HCT116 (cell line): ENCODE measurements around the gene BMP7. TPM values are rescaled to one million over a fixed set of nuclear protein-coding genes. Genes with fewer than 3 reads are reported as not detected.

Experiments used
- ATAC-seq: fragments of 200-7000 bp; cut with Tn5 transposase; 2 replicates; pipeline ENCODE4 v1.9.1; 2020; ENCODE audit warnings: mild to moderate bottlenecking, moderate library complexity
- BruUV-seq: library from RNA; stranded (reverse); fragments of 400-500 nt; replicated peaks from 2 replicates; lab custom pipeline; 2021; lab: Mats Ljungman, UMichigan
- CTCF ChIA-PET: fragments of 300-600 bp; sonication (Branson Sonifier 250); formaldehyde crosslinking; loops from one replicate; lab custom pipeline; 2021; ENCODE audit warnings: antibody characterized with exemption; lab: Charles Lee
- POLR2A ChIA-PET: fragments of 300-600, 350-600 bp; sonication (Branson Sonifier 250); formaldehyde crosslinking; loops from one replicate; lab custom pipeline; 2021; ENCODE audit warnings: antibody characterized with exemption; lab: Charles Lee
- RAD21 ChIA-PET, 2 experiments: fragments of 300-600 bp; sonication (Branson Sonifier 250); formaldehyde crosslinking; loops; one replicate each; lab custom pipeline; 2023; ENCODE audit warnings: low total read pairs in 2 of 2; ENCODE audit not compliant: uncharacterized antibody in 2 of 2, unreplicated experiment in 2 of 2, low non-redundant PET in 1 of 2; lab: Charles Lee
- DNase-seq: peaks from one replicate; pipeline ENCODE4 v3.0.0-alpha.2; 2010; ENCODE audit warnings: low read depth, low spot score
- H2AFZ ChIP-seq: fragments of 200-600 bp; shearing (Covaris generic), sonication (generic); 2 replicates; pipeline ENCODE4 v1.6.1; 2017; ENCODE audit warnings: low read depth, mixed run types, mixed read lengths, antibody characterized with exemption, low read length; ENCODE audit not compliant: poor library complexity, severe bottlenecking
- H3K27ac ChIP-seq: 2 replicates; pipeline ENCODE4 v1.5.1; 2012; ENCODE audit warnings: low read depth, low read length
- H3K27me3 ChIP-seq: fragments of 200-600 bp; sonication (generic); 2 replicates; pipeline ENCODE4 v1.6.1; 2016; ENCODE audit warnings: mixed run types, low read length, mixed read lengths; ENCODE audit not compliant: insufficient read depth
- H3K36me3 ChIP-seq, 2 experiments: fragments of 200-500 bp in 1 of 2; fragments of 200-600 bp in 1 of 2; sonication (Bioruptor generic) in 1 of 2; sonication (generic) in 1 of 2; 2 replicates each; pipeline versions ENCODE4 v1.5.1 to v1.6.1; 2014 to 2016; ENCODE audit warnings: low read length in 2 of 2, inconsistent platforms in 1 of 2, mixed read lengths in 1 of 2, mixed run types in 1 of 2; ENCODE audit not compliant: insufficient read depth in 2 of 2, control insufficient read depth in 1 of 2
- H3K4me1 ChIP-seq, 2 experiments: fragments of 200-600 bp in 1 of 2; sonication (generic) in 1 of 2; 2 replicates each; pipeline versions ENCODE4 v1.5.1 to v1.6.1; 2012 to 2017; ENCODE audit warnings: low read length in 2 of 2, inconsistent platforms in 1 of 2, mild to moderate bottlenecking in 1 of 2, mixed read lengths in 1 of 2, mixed run types in 1 of 2, moderate library complexity in 1 of 2; ENCODE audit not compliant: insufficient read depth in 2 of 2, control insufficient read depth in 1 of 2
- H3K4me2 ChIP-seq: fragments of 200-600 bp; sonication (generic); 2 replicates; pipeline ENCODE4 v1.6.1; 2017; ENCODE audit warnings: mixed run types, low read length, mixed read lengths
- H3K4me3 ChIP-seq, 2 experiments: fragments of 200-600 bp in 1 of 2; sonication (generic) in 1 of 2; replicated peaks in 1 of 2; 2 replicates each; pipeline ENCODE4 v1.5.1; 2011 to 2016; ENCODE audit warnings: low read length in 2 of 2, control low read depth in 1 of 2, low read depth in 1 of 2, mild to moderate bottlenecking in 1 of 2, mixed read lengths in 1 of 2, mixed run types in 1 of 2
- H3K79me2 ChIP-seq: fragments of 200-600 bp; sonication (generic); 2 replicates; pipeline ENCODE4 v1.6.1; 2017; ENCODE audit warnings: mild to moderate bottlenecking, mixed run types, low read length, moderate library complexity, mixed read lengths; ENCODE audit not compliant: insufficient read depth
- H3K9ac ChIP-seq: fragments of 200-600 bp; sonication (generic); 2 replicates; pipeline ENCODE4 v1.6.1; 2016; ENCODE audit warnings: low read length, mixed read lengths
- H3K9me2 ChIP-seq: fragments of 200-600 bp; sonication (generic), shearing (Covaris generic); 2 replicates; pipeline ENCODE4 v1.6.1; 2017; ENCODE audit warnings: mixed run types, mild to moderate bottlenecking, moderate library complexity; ENCODE audit not compliant: insufficient read depth
- H3K9me3 ChIP-seq, 2 experiments: fragments of 200-500 bp in 1 of 2; fragments of 200-600 bp in 1 of 2; sonication (Bioruptor generic) in 1 of 2; sonication (generic) in 1 of 2; 2 replicates each; pipeline ENCODE4 v1.6.1; 2014 to 2017; ENCODE audit warnings: low read length in 2 of 2, mixed read lengths in 2 of 2, inconsistent platforms in 1 of 2, low read depth in 1 of 2, mild to moderate bottlenecking in 1 of 2, mixed run types in 1 of 2, moderate library complexity in 1 of 2; ENCODE audit not compliant: control insufficient read depth in 1 of 2, insufficient read depth in 1 of 2
- H4K20me1 ChIP-seq: fragments of 200-600 bp; sonication (generic), shearing (Covaris generic); 2 replicates; pipeline ENCODE4 v1.6.1; 2017; ENCODE audit warnings: mixed run types, mild to moderate bottlenecking, moderate library complexity; ENCODE audit not compliant: insufficient read depth
- ATF3 ChIP-seq: IDR thresholded peaks from 2 replicates; pipeline ENCODE4 v1.6.1; 2012
- CBX3 ChIP-seq: IDR thresholded peaks from 2 replicates; pipeline ENCODE4 v1.6.1; 2012; ENCODE audit warnings: low read depth
- CEBPB ChIP-seq: IDR thresholded peaks from 2 replicates; pipeline ENCODE4 v1.6.1; 2012; ENCODE audit warnings: low read depth
- CTCF ChIP-seq, 3 experiments: fragments of 200-600 bp in 1 of 3; sonication (generic) in 1 of 3; IDR thresholded peaks in 2 of 3; conservative IDR thresholded peaks in 1 of 3; 2 replicates each; pipeline ENCODE4 v1.5.1; 2012 to 2017; ENCODE audit warnings: low read depth in 2 of 3, low read length in 2 of 3, antibody characterized with exemption in 1 of 3, borderline replicate concordance in 1 of 3, control low read depth in 1 of 3, mild to moderate bottlenecking in 1 of 3, mixed read lengths in 1 of 3, mixed run types in 1 of 3, moderate library complexity in 1 of 3; ENCODE audit not compliant: insufficient read depth in 1 of 3
- EZH2 ChIP-seq: fragments of 200-600 bp; sonication (generic); IDR thresholded peaks from 2 replicates; pipeline ENCODE4 v1.6.1; 2017; ENCODE audit warnings: antibody characterized with exemption, mixed run types
- EZH2phosphoT487 ChIP-seq: fragments of 200-600 bp; IDR thresholded peaks from 2 replicates; pipeline ENCODE4 v1.6.1; 2018; ENCODE audit warnings: antibody characterized with exemption, borderline replicate concordance
- JUND ChIP-seq: IDR thresholded peaks from 2 replicates; pipeline ENCODE4 v1.6.1; 2012
- MAX ChIP-seq: IDR thresholded peaks from 2 replicates; pipeline ENCODE4 v1.6.1; 2012
- REST ChIP-seq: IDR thresholded peaks from 2 replicates; pipeline ENCODE4 v1.6.1; 2012; ENCODE audit warnings: low read depth
- SP1 ChIP-seq: IDR thresholded peaks from 2 replicates; pipeline ENCODE4 v1.6.1; 2012; ENCODE audit warnings: low read depth
- TCF7L2 ChIP-seq: IDR thresholded peaks from 2 replicates; pipeline ENCODE4 v1.7.0; 2011; ENCODE audit warnings: borderline replicate concordance, inconsistent platforms; ENCODE audit not compliant: insufficient read depth, insufficient read length; ENCODE audit errors: extremely low read depth
- ZBTB33 ChIP-seq: IDR thresholded peaks from 2 replicates; pipeline ENCODE4 v1.6.1; 2011; ENCODE audit warnings: mild to moderate bottlenecking, low read length, moderate library complexity; ENCODE audit not compliant: insufficient replicate concordance; ENCODE audit errors: extremely low read depth
- intact Hi-C: fragments of 100-400 bp; cut with micrococcal nuclease; formaldehyde crosslinking; loops from 2 replicates; pipeline ENCODE4 v1.10.0; 2022
- total RNA-seq: library from RNA; stranded (reverse); gene quantifications from one replicate; pipeline ENCODE4 v1.2.1, GENCODE V29; 2021; ENCODE audit not compliant: unreplicated experiment

BMP7 gene
- total RNA-seq, 1 experiment from 2014 or later = 7.0 TPM

GRCh38 chr20:57310821-57311514 is 44.5 kb upstream of the BMP7 start (continued):
- TF ChIP-seq CTCF (IDR thresholded peaks at IDR 0.05 in 2 of 3, conservative IDR thresholded peaks at IDR 0.05 in 1 of 3; ENCODE audit: borderline replicate concordance in 1 of 3, insufficient read depth in 1 of 3, low read depth in 2 of 3, low read length in 2 of 3) = peak in 2 of 3 experiments; percentile 28 to 34; a peak in 2 of 6 replicates
- no peak for TF ChIP-seq EZH2
- TF ChIP-seq ZBTB33 = no peak
- no peak for TF ChIP-seq CBX3

- H3K9ac ChIP-seq = no peak overlapping the region
- H4K20me1 ChIP-seq = no peaks in the 10 kb centered on the region
- intact Hi-C loops = no loop called here
- H3K4me1 ChIP-seq = no peaks in the 10 kb centered on the region
- H3K79me2 ChIP-seq = no peaks in the 10 kb centered on the region
- no peak overlapping the region for H3K27ac ChIP-seq
- H3K36me3 ChIP-seq = no peaks in the 10 kb centered on the region
- no peak overlapping the region for H3K4me3 ChIP-seq
- H3K9me3 ChIP-seq = no peaks in the 10 kb centered on the region
- no TSS peak for BruUV-seq
- no peaks in the 10 kb centered on the region for H3K9me2 ChIP-seq
- ChIA-PET POLR2A (no interaction called here), RAD21 (no interaction called here), CTCF (interaction anchor here (2.4 kb wide), 1 partner anchor 23 kb away, joined by 10 read pairs; no protein-coding TSS in a partner anchor)
- no peak overlapping the region for H3K4me2 ChIP-seq
- peaks cover 28% of the 10 kb centered on the region; the same call in 1 of the 2 replicates for H3K27me3 ChIP-seq
- no peak for ATAC-seq
- no peak for DNase-seq
- H2AFZ ChIP-seq = no peak overlapping the region
- no peak for TF ChIP-seq REST
- TF ChIP-seq CEBPB = no peak
- no peak for TF ChIP-seq ATF3
- TF ChIP-seq SP1 = no peak
- TF ChIP-seq ZBTB33 = no peak
- TF ChIP-seq JUND = no peak
- no peak for TF ChIP-seq TCF7L2
- TF ChIP-seq EZH2phosphoT487 = no peak
- no peak for TF ChIP-seq MAX
Measured at GRCh38 chr20:57309544-57310115, 43.2 kb upstream of the BMP7 start.
